HepG2 (cell line): Measurements from ENCODE around the gene PFDN5. TPM values are rescaled to one million over a fixed set of nuclear protein-coding genes. Genes with fewer than 3 reads are reported as not detected.

ENCODE experiments used
- E2F1 ChIP-seq: sonication (generic); formaldehyde crosslinking; IDR thresholded peaks from 2 replicates; pipeline ENCODE4 v1.5.0; 2020; ENCODE audit warnings: missing genetic modification reagents
- ERF ChIP-seq: IDR thresholded peaks from 2 replicates; pipeline ENCODE4 v1.6.1; 2018; ENCODE audit warnings: missing biosample characterization, missing genetic modification reagents
- GLI4 ChIP-seq: sonication (generic); formaldehyde crosslinking; IDR thresholded peaks from 2 replicates; pipeline ENCODE4 v1.5.1; 2020; ENCODE audit warnings: missing genetic modification reagents, mild to moderate bottlenecking, moderate library complexity, borderline replicate concordance
- HOXA5 ChIP-seq: sonication (generic); formaldehyde crosslinking; IDR thresholded peaks from 2 replicates; pipeline ENCODE4 v1.4.0; 2020; ENCODE audit warnings: missing genetic modification reagents
- HOXD1 ChIP-seq: sonication (generic); formaldehyde crosslinking; IDR thresholded peaks from 2 replicates; pipeline ENCODE4 v1.5.0; 2020; ENCODE audit warnings: missing genetic modification reagents
- POLR2AphosphoS2 ChIP-seq: IDR thresholded peaks from 2 replicates; pipeline ENCODE4 v1.6.1; 2011; ENCODE audit warnings: low read depth, low read length, improper control_type of control experiment
- SP2 ChIP-seq: sonication (generic); formaldehyde crosslinking; IDR thresholded peaks from 2 replicates; pipeline ENCODE4 v1.5.1; 2020; ENCODE audit warnings: mild to moderate bottlenecking, missing genetic modification reagents
- ZBTB2 ChIP-seq: sonication (generic); formaldehyde crosslinking; IDR thresholded peaks from 2 replicates; pipeline ENCODE4 v1.8.0; 2022; ENCODE audit warnings: low read depth, missing genetic modification reagents
- ZMAT3 ChIP-seq: sonication (generic); formaldehyde crosslinking; conservative IDR thresholded peaks from 2 replicates; pipeline ENCODE4 v1.7.0; 2021; ENCODE audit warnings: missing genetic modification reagents
- ZNF570 ChIP-seq: sonication (generic); formaldehyde crosslinking; IDR thresholded peaks from 2 replicates; pipeline ENCODE4 v1.4.0; 2020; ENCODE audit warnings: mild to moderate bottlenecking, missing genetic modification reagents, borderline replicate concordance
- ZNF615 ChIP-seq: sonication (generic); formaldehyde crosslinking; IDR thresholded peaks from 2 replicates; pipeline ENCODE4 v1.5.0; 2020; ENCODE audit warnings: mild to moderate bottlenecking, missing genetic modification reagents, borderline replicate concordance
- ZNF660 ChIP-seq: sonication (generic); formaldehyde crosslinking; IDR thresholded peaks from 2 replicates; pipeline ENCODE4 v1.5.1; 2020; ENCODE audit warnings: mild to moderate bottlenecking, low read depth, missing genetic modification reagents, borderline replicate concordance
- ZNF75D ChIP-seq: sonication (generic); formaldehyde crosslinking; IDR thresholded peaks from 2 replicates; pipeline ENCODE4 v1.8.1; 2023; ENCODE audit warnings: missing genetic modification reagents, mild to moderate bottlenecking, borderline replicate concordance
- ZNF776 ChIP-seq: sonication (generic); formaldehyde crosslinking; IDR thresholded peaks from 2 replicates; pipeline ENCODE4 v1.4.0; 2020; ENCODE audit warnings: mild to moderate bottlenecking, missing genetic modification reagents
- ZNF841 ChIP-seq: sonication (generic); formaldehyde crosslinking; IDR thresholded peaks from 2 replicates; pipeline ENCODE4 v1.8.1; 2023; ENCODE audit warnings: missing genetic modification reagents, borderline replicate concordance
- ZNF891 ChIP-seq: sonication (generic); formaldehyde crosslinking; IDR thresholded peaks from 2 replicates; pipeline ENCODE4 v1.5.0; 2020; ENCODE audit warnings: mild to moderate bottlenecking, missing genetic modification reagents
- polyA plus RNA-seq, 8 experiments: library from polyadenylated mRNA; depleted of rRNA in 3 of 8; stranded (reverse) in 7 of 8; unstranded in 1 of 8; fragments of >200 nt; fragmentation: Illumina TruSeq in 4 of 8; extraction: Trizol in 4 of 8; gene quantifications; 2 replicates each; pipeline versions ENCODE4 v1.2.1 to v1.2.3, GENCODE V29; 2011 to 2016; ENCODE audit warnings: low read depth in 4 of 8, missing spikeins in 1 of 8, mixed read lengths in 1 of 8; ENCODE audit not compliant: insufficient read depth in 1 of 8
- total RNA-seq, 5 experiments: library from RNA; depleted of rRNA; stranded (reverse); fragments of >200 nt; fragmentation: Illumina TruSeq; extraction: Trizol; gene quantifications; 2 replicates each; pipeline ENCODE4 v1.2.3, GENCODE V29; 2016; ENCODE audit warnings: low read depth in 1 of 5
- TF ChIP-seq, protein P1 (sequence below): sonication (generic); formaldehyde crosslinking; IDR thresholded peaks from 2 replicates; pipeline ENCODE4 v1.4.0; 2020; ENCODE audit warnings: mild to moderate bottlenecking, missing genetic modification reagents
- TF ChIP-seq, protein P2 (sequence below): sonication (generic); formaldehyde crosslinking; IDR thresholded peaks from 2 replicates; pipeline ENCODE4 v1.5.1; 2020; ENCODE audit warnings: mild to moderate bottlenecking, missing genetic modification reagents

The PFDN5 gene
- total and polyA plus RNA-seq, 2 of the 13 experiments (the other 11 are each of a cell fraction or from before 2014, with no cell fraction given) = 449 to 462 TPM

DNA sequence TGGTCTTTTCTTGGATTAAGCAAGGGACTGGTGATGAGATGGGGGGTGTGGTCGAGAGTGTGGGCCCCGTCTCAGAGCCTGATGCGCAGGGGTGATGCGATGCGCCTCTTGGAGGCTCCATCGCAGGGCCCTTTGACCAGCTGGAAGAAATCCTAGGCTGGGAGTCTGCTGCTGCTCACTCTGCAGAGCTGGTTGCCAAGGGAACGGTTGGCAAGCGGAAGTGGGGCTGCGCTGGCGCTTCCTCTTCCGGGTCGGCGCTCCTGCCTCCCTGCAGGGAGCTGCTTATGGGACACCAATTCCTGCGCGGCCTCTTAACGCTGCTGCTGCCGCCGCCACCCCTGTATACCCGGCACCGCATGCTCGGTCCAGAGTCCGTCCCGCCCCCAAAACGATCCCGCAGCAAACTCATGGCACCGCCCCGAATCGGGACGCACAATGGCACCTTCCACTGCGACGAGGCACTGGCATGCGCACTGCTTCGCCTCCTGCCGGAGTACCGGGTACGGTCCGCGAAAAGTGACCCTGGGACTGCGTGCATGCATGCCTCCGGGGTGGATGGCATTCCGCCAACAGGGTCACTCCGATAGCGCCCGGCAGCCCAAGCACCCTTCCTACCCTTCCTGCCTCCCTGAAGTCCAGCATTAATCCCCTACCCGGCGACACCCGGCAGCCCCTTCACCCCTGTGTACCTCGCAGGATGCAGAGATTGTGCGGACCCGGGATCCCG, 4.3 kb downstream of the PFDN5 start, which contains the start of gene MYG1 (continued):
- 0 out of 2 replicates have a peak, but pooled peaks have one; percentile 27 for TF ChIP-seq E2F1 (CRISPR knock-in tag)
- peak; percentile 95 for TF ChIP-seq ZNF776
- TF ChIP-seq ZNF570 (CRISPR knock-in tag) = no peak
- TF ChIP-seq SP2 (CRISPR knock-in tag) = peak; percentile 70
- TF ChIP-seq, protein P1, sequence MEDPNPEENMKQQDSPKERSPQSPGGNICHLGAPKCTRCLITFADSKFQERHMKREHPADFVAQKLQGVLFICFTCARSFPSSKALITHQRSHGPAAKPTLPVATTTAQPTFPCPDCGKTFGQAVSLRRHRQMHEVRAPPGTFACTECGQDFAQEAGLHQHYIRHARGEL (CRISPR knock-in tag) = peak; percentile 47; the same call in 1 of the 2 replicates
- TF ChIP-seq ZNF615 (CRISPR knock-in tag) = no peak
- TF ChIP-seq ERF = peak; percentile 75; the same call in 1 of the 2 replicates
- peak; percentile 70; the same call in 1 of the 2 replicates for TF ChIP-seq ZNF891
- no peak; the same call in 1 of the 2 replicates for TF ChIP-seq HOXA5 (CRISPR knock-in tag)
- no peak for TF ChIP-seq ZNF841 (CRISPR knock-in tag)
- peak; percentile 59; the same call in 1 of the 2 replicates for TF ChIP-seq GLI4
- no peak for TF ChIP-seq ZNF660 (CRISPR knock-in tag)
- TF ChIP-seq POLR2AphosphoS2 = no peak
- TF ChIP-seq, protein P2, sequence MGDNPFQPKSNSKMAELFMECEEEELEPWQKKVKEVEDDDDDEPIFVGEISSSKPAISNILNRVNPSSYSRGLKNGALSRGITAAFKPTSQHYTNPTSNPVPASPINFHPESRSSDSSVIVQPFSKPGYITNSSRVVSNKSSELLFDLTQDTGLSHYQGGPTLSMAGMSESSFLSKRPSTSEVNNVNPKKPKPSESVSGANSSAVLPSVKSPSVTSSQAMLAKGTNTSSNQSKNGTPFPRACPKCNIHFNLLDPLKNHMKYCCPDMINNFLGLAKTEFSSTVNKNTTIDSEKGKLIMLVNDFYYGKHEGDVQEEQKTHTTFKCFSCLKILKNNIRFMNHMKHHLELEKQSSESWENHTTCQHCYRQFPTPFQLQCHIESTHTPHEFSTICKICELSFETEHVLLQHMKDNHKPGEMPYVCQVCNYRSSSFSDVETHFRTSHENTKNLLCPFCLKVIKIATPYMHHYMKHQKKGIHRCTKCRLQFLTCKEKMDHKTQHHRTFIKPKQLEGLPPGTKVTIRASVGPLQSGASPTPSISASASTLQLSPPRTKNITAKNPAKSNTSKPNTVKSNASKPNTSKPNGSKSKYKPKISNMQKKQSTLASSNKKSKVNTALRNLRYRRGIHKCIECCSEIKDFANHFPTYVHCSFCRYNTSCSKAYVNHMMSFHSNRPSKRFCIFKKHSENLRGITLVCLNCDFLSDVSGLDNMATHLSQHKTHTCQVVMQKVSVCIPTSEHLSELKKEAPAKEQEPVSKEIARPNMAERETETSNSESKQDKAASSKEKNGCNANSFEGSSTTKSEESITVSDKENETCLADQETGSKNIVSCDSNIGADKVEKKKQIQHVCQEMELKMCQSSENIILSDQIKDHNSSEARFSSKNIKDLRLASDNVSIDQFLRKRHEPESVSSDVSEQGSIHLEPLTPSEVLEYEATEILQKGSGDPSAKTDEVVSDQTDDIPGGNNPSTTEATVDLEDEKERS (CRISPR knock-in tag) = no peak; the same call in 1 of the 2 replicates
- peak; percentile 80 for TF ChIP-seq ZBTB2 (CRISPR knock-in tag)
- TF ChIP-seq HOXD1 (CRISPR knock-in tag) = peak; percentile 13; the same call in 1 of the 2 replicates
- TF ChIP-seq ZNF75D (CRISPR knock-in tag) = no peak
- peak; percentile 93; the same call in 1 of the 2 replicates for TF ChIP-seq ZMAT3 (CRISPR knock-in tag)
